MM.1S (cell line): Measurements from ENCODE around the gene TMEM109.
A peak's percentile ranks its signal among the peaks of the same experiment; 100 is the strongest.

Source experiments
- DNase-seq: peaks from one replicate; pipeline ENCODE4 v3.0.0-alpha.2; 2015
- H2AFZ ChIP-seq: fragments of 300-600 bp; sonication (generic); 2 replicates; pipeline ENCODE4 v1.6.0; 2016; ENCODE audit warnings: antibody characterized with exemption, low read length
- H3F3A ChIP-seq: fragments of 300-600 bp; sonication (generic); 2 replicates; pipeline ENCODE4 v1.6.1; 2016; ENCODE audit warnings: mild to moderate bottlenecking, antibody characterized with exemption, low read length, moderate library complexity, mixed read lengths; ENCODE audit not compliant: insufficient read depth
- H3K27ac ChIP-seq: fragments of 300-600 bp; sonication (generic); 2 replicates; pipeline ENCODE4 v1.5.1; 2016; ENCODE audit warnings: mild to moderate bottlenecking, low read length
- H3K27me3 ChIP-seq: fragments of 300-600 bp; sonication (generic); replicated peaks from 2 replicates; pipeline ENCODE4 v1.6.0; 2016; ENCODE audit warnings: low read length; ENCODE audit not compliant: insufficient read depth
- H3K36me3 ChIP-seq: fragments of 300-600 bp; sonication (generic); replicated peaks from 2 replicates; pipeline ENCODE4 v1.6.1; 2016; ENCODE audit warnings: mild to moderate bottlenecking, low read length, mixed read lengths; ENCODE audit not compliant: insufficient read depth
- H3K4me1 ChIP-seq: fragments of 300-600 bp; sonication (generic); 2 replicates; pipeline ENCODE4 v1.6.1; 2016; ENCODE audit warnings: low read length, mixed read lengths
- H3K4me2 ChIP-seq: fragments of 300-600 bp; sonication (generic); 2 replicates; pipeline ENCODE4 v1.6.0; 2016; ENCODE audit warnings: low read depth, low read length
- H3K4me3 ChIP-seq: fragments of 300-600 bp; sonication (generic); 2 replicates; pipeline ENCODE4 v1.5.1; 2016; ENCODE audit warnings: low read length, mixed read lengths
- H3K79me2 ChIP-seq: fragments of 300-600 bp; sonication (generic); 2 replicates; pipeline ENCODE4 v1.6.1; 2016; ENCODE audit warnings: mixed run types, low read length, mixed read lengths
- H3K9ac ChIP-seq: fragments of 300-600 bp; sonication (generic); 2 replicates; pipeline ENCODE4 v1.6.1; 2016; ENCODE audit warnings: low read length, mixed read lengths
- H3K9me2 ChIP-seq: fragments of 300-600 bp; sonication (generic); replicated peaks from 2 replicates; pipeline ENCODE4 v1.6.1; 2016; ENCODE audit warnings: mild to moderate bottlenecking, low read length, mixed read lengths; ENCODE audit not compliant: insufficient read depth
- H3K9me3 ChIP-seq: fragments of 300-600 bp; sonication (generic); replicated peaks from 2 replicates; pipeline ENCODE4 v1.6.1; 2016; ENCODE audit warnings: mild to moderate bottlenecking, low read length, mixed read lengths; ENCODE audit not compliant: insufficient read depth
- H4K20me1 ChIP-seq: fragments of 300-600 bp; sonication (generic); 2 replicates; pipeline ENCODE4 v1.6.1; 2016; ENCODE audit warnings: mild to moderate bottlenecking, low read length, moderate library complexity, mixed read lengths; ENCODE audit not compliant: insufficient read depth
- CTCF ChIP-seq: fragments of 300-600 bp; sonication (generic); IDR thresholded peaks from 2 replicates; pipeline ENCODE4 v1.5.1; 2016; ENCODE audit warnings: antibody characterized with exemption, low read length, mixed read lengths
- EZH2 ChIP-seq: fragments of 300-600 bp; sonication (generic); optimal IDR thresholded peaks from 2 replicates; pipeline ENCODE3; 2017; ENCODE audit warnings: low read depth, mild to moderate bottlenecking, antibody characterized with exemption, low read length, mixed read lengths
- EZH2phosphoT487 ChIP-seq: fragments of 300-600 bp; sonication (generic); IDR thresholded peaks from 2 replicates; pipeline ENCODE4 v1.6.1; 2018; ENCODE audit warnings: antibody characterized with exemption, low read length

TMEM109 gene

GRCh38 chr11:60912223-60912850 lies 1.6 kb upstream of the TMEM109 start:
- H3K4me2 ChIP-seq, result no peak overlapping the region
- H3K4me3 ChIP-seq, result no peak overlapping the region

GRCh38 chr11:60912851-60913528 lies 968 bp upstream of the TMEM109 start:
- Histone ChIP-seq H4K20me1 (peaks cover 18% of the 10 kb centered on the region), H3F3A (peaks cover 40% of the 10 kb centered on the region), H3K4me1 (peaks cover 61% of the 10 kb centered on the region), H3K9me2 (no peaks in the 10 kb centered on the region), H3K27me3 (no peaks in the 10 kb centered on the region), H3K9me3 (no peaks in the 10 kb centered on the region), H3K27ac (peak overlapping the region; percentile 86; the same call in 1 of the 2 replicates), H3K79me2 (peaks cover 40% of the 10 kb centered on the region), H2AFZ (peak overlapping the region; percentile 88), H3K9ac (peak overlapping the region; percentile 97; the same call in 1 of the 2 replicates), H3K36me3 (no peaks in the 10 kb centered on the region), H3K4me3 (peak overlapping the region; percentile 84), H3K4me2 (peak overlapping the region; percentile 99)
- DNase-seq, result no peak
- TF ChIP-seq CTCF (no peak), EZH2 (no peak), EZH2phosphoT487 (no peak)

More at GRCh38 chr11:60912223-60912850, 1.6 kb upstream of the TMEM109 start:
- H3K4me1 ChIP-seq, result peaks cover 64% of the 10 kb centered on the region
- peaks cover 40% of the 10 kb centered on the region for H3F3A ChIP-seq
- H3K27me3 ChIP-seq, result no peaks in the 10 kb centered on the region
- TF ChIP-seq EZH2 (no peak), EZH2phosphoT487 (no peak), CTCF (no peak)
- no peaks in the 10 kb centered on the region for H3K9me3 ChIP-seq
- H4K20me1 ChIP-seq, result peaks cover 16% of the 10 kb centered on the region
- H3K27ac ChIP-seq, result no peak overlapping the region
- no peak overlapping the region for H2AFZ ChIP-seq
- no peak overlapping the region for H3K9ac ChIP-seq
- DNase-seq, result no peak
- no peaks in the 10 kb centered on the region for H3K9me2 ChIP-seq
- H3K36me3 ChIP-seq, result no peaks in the 10 kb centered on the region
- H3K79me2 ChIP-seq, result peaks cover 34% of the 10 kb centered on the region

GRCh38 chr11:60914633-60915247 lies 782 bp downstream of the TMEM109 start:
- H3K27ac ChIP-seq, result peak overlapping the region; percentile 86
- TF ChIP-seq EZH2phosphoT487 (no peak), EZH2 (no peak), CTCF (no peak)
- peaks cover 59% of the 10 kb centered on the region for H3K4me1 ChIP-seq
- no peaks in the 10 kb centered on the region for H3K9me3 ChIP-seq
- peak overlapping the region; percentile 88 for H2AFZ ChIP-seq
- DNase-seq, result peak; percentile 51
- peaks cover 3% of the 10 kb centered on the region; the same call in 1 of the 2 replicates for H3K36me3 ChIP-seq
- peaks cover 34% of the 10 kb centered on the region for H4K20me1 ChIP-seq
- H3K9ac ChIP-seq, result peak overlapping the region; percentile 97
- no peaks in the 10 kb centered on the region for H3K27me3 ChIP-seq
- no peaks in the 10 kb centered on the region for H3K9me2 ChIP-seq
- H3K79me2 ChIP-seq, result peaks cover 58% of the 10 kb centered on the region
- H3K4me3 ChIP-seq, result peak overlapping the region; percentile 84
- peak overlapping the region; percentile 99 for H3K4me2 ChIP-seq
- H3F3A ChIP-seq, result peaks cover 35% of the 10 kb centered on the region
